Keratinocyte (primary cell): Measurements from ENCODE around the gene ACSL3. TPM values are rescaled to one million over a fixed set of nuclear protein-coding genes. Genes with fewer than 3 reads are reported as not detected.

Source experiments
- DNase-seq: peaks from one replicate; pipeline ENCODE4 v3.0.0-alpha.2; 2011; ENCODE audit warnings: low read depth, missing footprints, low spot score
- FAIRE-seq: peaks from 2 replicates; lab custom pipeline; 2011; peaks lifted over from hg19 to GRCh38; lab: Jason Lieb, UNC
- H2AFZ ChIP-seq: 2 replicates; pipeline ENCODE4 v1.6.0; 2012; ENCODE audit warnings: low read length, control low read depth, inconsistent platforms; ENCODE audit not compliant: control insufficient read depth
- H3K27ac ChIP-seq: 2 replicates; pipeline ENCODE4 v1.5.1; 2011; ENCODE audit warnings: low read length; ENCODE audit not compliant: control insufficient read depth, insufficient read depth
- H3K27me3 ChIP-seq: 3 replicates; pipeline ENCODE4 v1.6.0; 2011; ENCODE audit warnings: low read length; ENCODE audit not compliant: control insufficient read depth, insufficient read depth; ENCODE audit errors: extremely low read depth
- H3K36me3 ChIP-seq, 2 experiments: 2 replicates in 1 of 2; 3 replicates in 1 of 2; pipeline ENCODE4 v1.5.1; 2011; ENCODE audit warnings: low read length in 2 of 2, mild to moderate bottlenecking in 1 of 2; ENCODE audit not compliant: control insufficient read depth in 2 of 2, insufficient read depth in 2 of 2; ENCODE audit errors: extremely low read depth in 1 of 2
- H3K4me1 ChIP-seq: 3 replicates; pipeline ENCODE4 v1.5.1; 2011; ENCODE audit warnings: low read length; ENCODE audit not compliant: control insufficient read depth, insufficient read depth; ENCODE audit errors: extremely low read depth
- H3K4me2 ChIP-seq: 3 replicates; pipeline ENCODE4 v1.6.0; 2011; ENCODE audit warnings: low read depth, low read length; ENCODE audit not compliant: control insufficient read depth, insufficient read depth; ENCODE audit errors: extremely low read depth
- H3K4me3 ChIP-seq, 3 experiments: fragments of 200-600 bp in 1 of 3; sonication (generic) in 1 of 3; 2 replicates in 2 of 3; 3 replicates in 1 of 3; pipeline ENCODE4 v1.5.1; 2011 to 2016; ENCODE audit warnings: low read length in 3 of 3, mild to moderate bottlenecking in 3 of 3, control low read depth in 2 of 3, inconsistent platforms in 1 of 3, low read depth in 1 of 3, mixed read lengths in 1 of 3, mixed run types in 1 of 3, moderate library complexity in 1 of 3; ENCODE audit not compliant: control insufficient read depth in 2 of 3, insufficient read depth in 2 of 3; ENCODE audit errors: extremely low read depth in 1 of 3
- H3K79me2 ChIP-seq: 2 replicates; pipeline ENCODE4 v1.6.0; 2012; ENCODE audit warnings: low read length; ENCODE audit not compliant: control insufficient read depth, insufficient read depth
- H3K9ac ChIP-seq: 3 replicates; pipeline ENCODE4 v1.6.0; 2011; ENCODE audit warnings: low read length; ENCODE audit not compliant: control insufficient read depth, insufficient read depth; ENCODE audit errors: extremely low read depth
- H3K9me1 ChIP-seq: 3 replicates; pipeline ENCODE4 v1.6.0; 2011; ENCODE audit warnings: low read length; ENCODE audit not compliant: control insufficient read depth, insufficient read depth; ENCODE audit errors: extremely low read depth
- H3K9me3 ChIP-seq: 2 replicates; pipeline ENCODE4 v1.5.1; 2012; ENCODE audit warnings: low read depth, low read length; ENCODE audit not compliant: control insufficient read depth
- H4K20me1 ChIP-seq: 3 replicates; pipeline ENCODE4 v1.6.0; 2011; ENCODE audit warnings: low read length; ENCODE audit not compliant: control insufficient read depth, insufficient read depth; ENCODE audit errors: extremely low read depth
- CTCF ChIP-seq, 3 experiments: IDR thresholded peaks in 1 of 3; conservative IDR thresholded peaks in 1 of 3; optimal IDR thresholded peaks in 1 of 3; 2 replicates in 2 of 3; 3 replicates in 1 of 3; pipeline versions ENCODE3 to v1.5.1; 2011; ENCODE audit warnings: low read length in 3 of 3, mild to moderate bottlenecking in 3 of 3, moderate library complexity in 2 of 3, control low read depth in 1 of 3, inconsistent platforms in 1 of 3; ENCODE audit not compliant: insufficient read depth in 2 of 3; ENCODE audit errors: extremely low read depth in 1 of 3
- EZH2 ChIP-seq: IDR thresholded peaks from one replicate; pipeline ENCODE4 v1.6.1; 2012; ENCODE audit warnings: inconsistent platforms, mild to moderate bottlenecking, low read length, moderate library complexity
- dilution Hi-C: fragments of 300-500 bp; cut with MboI; formaldehyde crosslinking; loops from one replicate; pipeline ENCODE4 v1.7.0; 2020; ENCODE audit warnings: low sequenced_read_pairs; ENCODE audit not compliant: extremely low pct_ligation_motif_present
- polyA plus RNA-seq, 5 experiments: library from polyadenylated mRNA; depleted of rRNA in 3 of 5; stranded (reverse) in 3 of 5; stranded (forward) in 1 of 5; unstranded in 1 of 5; fragments of >200 nt; gene quantifications; 1 replicate in 1 of 5; 2 replicates in 3 of 5; 3 replicates in 1 of 5; pipeline versions ENCODE4 v1.2.1 to v1.2.3, GENCODE V29; 2011 to 2012; ENCODE audit warnings: missing spikeins in 2 of 5, low read depth in 1 of 5, low replicate concordance in 1 of 5

The ACSL3 gene
- polyA plus RNA-seq, 1 donor (not counting 4 experiments of a cell fraction or from before 2014, with no cell fraction given), result 197 TPM

- H3K79me2 ChIP-seq, result peaks cover 98% of the 10 kb centered on the region
- H3K4me3 ChIP-seq, result no peak overlapping the region
- H3K9me1 ChIP-seq, result no peaks in the 10 kb centered on the region
- dilution Hi-C loops, result no loop called here
- no peaks in the 10 kb centered on the region for H3K9me3 ChIP-seq
- H3K27ac ChIP-seq, result no peak overlapping the region
- no peak overlapping the region for H3K9ac ChIP-seq
- TF ChIP-seq CTCF (optimal IDR thresholded peaks at IDR 0.05 in 1 of 3, IDR thresholded peaks at IDR 0.05 in 1 of 3, conservative IDR thresholded peaks at IDR 0.05 in 1 of 3; ENCODE audit: extremely low read depth in 1 of 3, insufficient read depth in 2 of 3, low read length in 3 of 3) (no peak), EZH2 (no peak)
- no peak overlapping the region for H2AFZ ChIP-seq
- peaks cover 8% of the 10 kb centered on the region for H3K4me1 ChIP-seq
- FAIRE-seq (no peak), DNase-seq (no peak)
- H3K27me3 ChIP-seq, result no peaks in the 10 kb centered on the region
- H3K4me2 ChIP-seq, result no peak overlapping the region
- H4K20me1 ChIP-seq, result peaks cover 52% of the 10 kb centered on the region
- H3K36me3 ChIP-seq, result no peaks in the 10 kb centered on the region
Measured at GRCh38 chr2:222872551-222872950, 11.7 kb downstream of the ACSL3 start.

- peaks cover 7% of the 10 kb centered on the region for H3K9me1 ChIP-seq
- peaks cover 51% of the 10 kb centered on the region for H4K20me1 ChIP-seq
- peaks cover 96% of the 10 kb centered on the region for H3K79me2 ChIP-seq
- no peak overlapping the region for H3K9ac ChIP-seq
- no peak overlapping the region for H2AFZ ChIP-seq
- dilution Hi-C loops, result no loop called here
- H3K4me2 ChIP-seq, result no peak overlapping the region
- no peaks in the 10 kb centered on the region for H3K36me3 ChIP-seq
- H3K27me3 ChIP-seq, result no peaks in the 10 kb centered on the region
- no peak for DNase-seq
- H3K9me3 ChIP-seq, result no peaks in the 10 kb centered on the region
- H3K4me3 ChIP-seq, result no peak overlapping the region
- H3K4me1 ChIP-seq, result peaks cover 34% of the 10 kb centered on the region
- no peak for TF ChIP-seq CTCF (optimal IDR thresholded peaks at IDR 0.05 in 1 of 3, IDR thresholded peaks at IDR 0.05 in 1 of 3, conservative IDR thresholded peaks at IDR 0.05 in 1 of 3; ENCODE audit: extremely low read depth in 1 of 3, insufficient read depth in 2 of 3, low read length in 3 of 3)
- TF ChIP-seq EZH2, result no peak
- FAIRE-seq, result no peak
- no peak overlapping the region for H3K27ac ChIP-seq
Measured at GRCh38 chr2:222875482-222875881, 14.6 kb downstream of the ACSL3 start.
